Adipose tissue (tissue), 3 donors: Measurements from ENCODE around the gene NDUFA5. TPM values are rescaled to one million over a fixed set of nuclear protein-coding genes. Genes with fewer than 3 reads are reported as not detected.

Source experiments
- H3K27ac ChIP-seq: one replicate; pipeline ENCODE4 v1.5.1; 2013; ENCODE audit warnings: low read depth, low read length
- WGBS, 3 donors: extraction: QIAGEN DNeasy Blood & Tissue Kit; methylation state at CpG; one replicate each; pipeline ENCODE4 v1.1.7; 2013; 5-methylcytosine and 5-hydroxymethylcytosine counted together
- polyA plus RNA-seq, 3 donors: library from polyadenylated mRNA; stranded (reverse); fragments of 200-250 nt; gene quantifications; one replicate each; pipeline ENCODE4 v1.2.3, GENCODE V29; 2013
- donor health status: healthy with polysubstance abuse.
- donor health status: Bipolar disorder and iron deficiency.
- donor health status: healthy.

The NDUFA5 gene
- 10 to 100 TPM; 27.5 to 93.9 (median 39.6) TPM for polyA plus RNA-seq

DNA sequence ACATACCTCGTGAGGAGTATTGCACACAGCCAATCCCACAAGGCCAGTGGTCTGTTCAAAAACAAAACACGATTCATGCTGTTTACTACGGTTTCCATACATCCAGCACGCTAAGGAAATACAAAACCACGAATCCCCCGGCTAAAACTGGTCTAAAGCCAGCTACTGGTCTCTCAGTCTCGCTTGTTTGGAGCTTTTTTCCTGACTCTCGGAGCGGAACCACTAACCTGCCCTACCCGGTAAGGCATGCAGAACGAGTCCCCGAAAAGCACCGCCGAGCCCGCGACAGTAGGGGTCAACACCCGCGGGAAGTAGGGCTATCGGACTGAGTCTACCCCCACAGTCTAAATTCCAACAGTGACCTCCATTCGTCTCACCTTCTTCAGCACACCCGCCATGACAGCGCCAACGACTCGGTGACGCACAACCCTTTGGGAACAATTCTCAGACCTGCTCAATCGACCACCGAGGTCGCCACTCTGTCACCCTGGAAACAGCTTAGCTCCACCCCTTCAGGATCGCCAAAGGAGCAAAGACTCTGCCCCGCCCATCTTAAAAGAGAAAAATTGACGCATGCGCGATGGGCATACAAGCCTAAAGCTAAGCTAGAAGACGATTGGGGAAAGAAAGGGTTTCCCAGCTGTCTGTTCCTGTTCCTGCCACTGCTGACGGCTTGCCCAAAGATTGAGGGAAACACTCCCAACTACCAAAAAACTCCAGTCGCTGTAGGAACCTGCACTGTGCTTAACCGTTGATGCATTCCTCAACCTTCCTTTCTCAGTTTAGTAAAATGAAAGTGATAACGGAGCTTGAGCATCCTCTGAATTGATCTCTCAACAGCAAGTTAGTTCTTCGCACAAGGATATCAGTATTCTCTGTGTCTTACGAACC is at the start of gene NDUFA5:
NDUFA5 (minus strand) TSS at position 421 of the 891 bp plus-strand sequence; CDS start at position 398, 23 bp downstream.
- 0 to 1% (median 1%) methylated on average over 40 of the region's 40 CpGs for WGBS, 3 donors
- H3K27ac ChIP-seq, result no peak within 1 kb of the TSS

DNA sequence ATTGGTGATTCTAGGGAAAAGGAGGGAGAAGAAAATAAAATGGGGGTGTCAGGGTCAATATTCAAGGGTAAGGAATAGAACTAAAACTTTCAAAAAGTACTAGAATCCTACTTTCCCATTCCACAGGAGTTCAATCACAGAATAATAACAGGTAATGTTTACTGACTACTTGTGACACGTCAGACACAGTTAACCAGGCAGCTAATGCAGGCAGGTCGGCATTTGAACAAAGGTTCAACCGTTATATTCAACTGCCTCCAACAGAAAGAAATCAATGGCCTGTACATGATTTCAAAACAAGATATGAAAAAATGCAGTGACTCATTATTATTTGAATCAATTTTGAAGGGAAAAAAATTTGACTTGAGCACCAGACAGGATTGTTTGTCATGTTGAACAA is 47.1 kb upstream of the NDUFA5 start:
- H3K27ac ChIP-seq, result no peak overlapping the region
- 36 to 69% (median 68%) methylated on average over 3 of the region's 3 CpGs for WGBS, 3 donors

DNA sequence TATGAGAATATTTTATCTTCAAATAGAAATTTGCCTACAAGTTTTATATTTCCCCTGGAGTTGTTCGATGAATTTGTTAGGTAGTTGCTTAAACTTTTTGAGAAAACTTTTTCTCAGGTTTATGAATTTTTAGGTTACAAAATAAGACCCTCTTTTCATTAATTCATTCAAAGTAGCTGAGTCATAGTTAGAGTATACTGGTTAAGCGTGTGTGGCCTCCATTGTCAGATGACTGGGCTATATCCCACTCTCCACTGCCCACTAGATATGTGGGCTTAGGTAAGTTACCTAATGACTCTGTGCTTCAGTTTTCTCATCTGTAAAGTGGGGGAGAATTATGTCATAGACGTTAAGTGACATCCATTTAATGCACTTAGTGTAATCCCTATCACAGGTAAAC is 45.0 kb upstream of the NDUFA5 start:
- WGBS, 3 donors, result 83 to 86% (median 86%) methylated on average over 3 of the region's 3 CpGs
- no peak overlapping the region for H3K27ac ChIP-seq

DNA sequence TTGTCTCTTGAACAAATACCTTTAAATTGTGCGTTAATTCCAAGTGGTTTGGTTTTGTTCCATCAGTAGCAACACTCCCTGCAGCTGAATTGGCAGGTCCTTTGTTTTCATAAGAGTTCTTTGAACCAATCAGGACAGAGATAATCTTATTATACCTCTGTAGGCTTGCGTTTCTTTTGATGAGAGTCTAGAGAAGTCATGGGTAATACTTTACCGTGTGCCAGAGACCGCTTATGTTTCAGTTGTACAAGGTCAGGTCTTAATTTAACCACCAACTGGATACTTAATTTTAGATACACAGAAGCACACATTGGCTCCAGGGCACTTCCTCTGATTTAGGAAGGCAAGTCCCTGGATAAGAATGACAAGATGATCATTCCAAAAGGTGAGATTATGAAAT is 43.9 kb upstream of the NDUFA5 start, which contains the start of gene ASB15:
ASB15 (plus strand) TSS at position 292 of the 400 bp plus-strand sequence. CDS start 12,682 bp downstream, outside the sequence.
- WGBS, 3 donors, result 77 to 85% (median 80%) methylated on average over 4 of the region's 4 CpGs
- H3K27ac ChIP-seq, result no peak within 1 kb of the TSS

DNA sequence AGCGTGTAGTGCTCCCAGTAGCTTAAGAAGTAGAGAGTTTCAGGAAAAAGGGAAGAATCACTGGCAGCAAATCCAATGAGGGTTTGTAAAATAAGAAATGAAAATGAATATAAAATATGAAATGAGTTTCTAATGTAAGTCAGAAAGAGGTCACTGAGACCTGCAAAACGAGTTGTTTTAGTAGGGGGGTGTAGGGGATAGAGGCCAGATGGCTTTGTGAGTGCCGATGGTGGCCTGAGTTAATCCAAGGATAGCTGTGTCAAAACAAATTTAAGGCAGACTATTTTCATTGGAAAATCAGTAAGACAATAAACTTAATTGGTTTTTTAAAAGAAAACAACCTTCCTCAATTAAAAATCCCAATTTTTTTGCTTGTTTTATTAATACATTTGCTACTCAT is 43.3 kb upstream of the NDUFA5 start:
- WGBS, 3 donors, result 47 to 65% (median 54%) methylated on average over 3 of the region's 3 CpGs
- H3K27ac ChIP-seq, result no peak overlapping the region

DNA sequence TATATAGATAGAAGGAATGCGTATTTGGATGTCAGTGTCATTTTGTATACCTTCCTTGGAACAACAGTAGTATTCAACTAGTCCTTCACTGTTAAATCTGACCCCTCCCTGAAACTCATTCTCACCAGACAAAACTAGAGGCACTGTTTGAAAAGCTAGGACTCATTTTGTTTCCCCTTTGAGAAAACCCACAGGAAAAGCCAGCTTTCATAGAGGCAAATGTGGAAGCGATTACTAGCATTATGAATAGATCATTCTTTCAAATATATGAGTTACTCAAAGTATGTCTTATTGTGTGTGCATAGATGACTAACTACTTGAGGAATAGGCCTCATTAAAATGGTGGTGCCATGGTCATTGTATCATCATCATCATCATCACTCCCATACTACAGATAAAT is 42.1 kb upstream of the NDUFA5 start:
- H3K27ac ChIP-seq, result no peak overlapping the region
- WGBS, 3 donors, result 80 to 95% (median 86%) methylated on average over 2 of the region's 2 CpGs

DNA sequence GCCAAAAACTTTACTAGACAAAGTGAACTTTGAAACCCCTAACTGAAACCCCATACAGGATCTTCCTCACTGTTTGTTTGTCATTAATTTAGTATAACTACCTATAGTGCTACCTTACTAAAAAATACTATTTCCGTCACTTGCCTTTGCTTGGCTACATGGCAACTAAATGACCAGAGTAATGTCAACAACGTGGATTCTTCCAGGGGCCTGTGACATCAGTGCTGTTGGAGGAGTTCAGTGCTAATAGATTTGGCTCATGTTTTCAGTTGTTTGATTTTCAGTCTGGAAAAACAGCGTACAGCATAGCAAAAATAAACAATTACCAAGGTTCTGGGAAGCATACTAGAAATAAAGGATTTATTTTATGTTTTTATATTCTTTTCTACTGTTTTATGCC is 41.0 kb upstream of the NDUFA5 start:
- WGBS, 3 donors, result 64 to 74% (median 71%) methylated on average over 3 of the region's 3 CpGs
- no peak overlapping the region for H3K27ac ChIP-seq

DNA sequence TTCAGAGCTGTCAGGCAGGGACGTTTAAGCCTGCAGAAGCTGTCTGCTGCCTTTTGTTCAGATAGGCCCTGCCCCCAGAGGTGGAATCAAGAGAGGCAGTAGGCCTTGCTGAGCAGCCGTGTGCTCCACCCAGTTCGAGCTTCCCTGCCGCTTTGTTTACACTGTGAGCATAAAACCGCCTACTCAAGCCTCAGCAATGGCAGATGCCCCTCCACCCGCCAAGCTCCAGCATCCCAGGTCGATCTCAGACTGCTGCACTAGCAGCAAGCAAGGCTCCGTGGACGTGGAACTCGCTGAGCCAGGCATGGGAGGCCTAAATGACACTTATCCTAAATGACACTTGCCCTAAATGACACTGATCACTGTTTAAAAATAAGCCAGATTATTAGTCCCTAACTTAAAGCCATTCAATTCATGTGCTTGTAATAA is 37.2 kb upstream of the NDUFA5 start:
- no peak overlapping the region for H3K27ac ChIP-seq
- WGBS, 3 donors, result 58 to 63% (median 61%) methylated on average over 10 of the region's 10 CpGs

DNA sequence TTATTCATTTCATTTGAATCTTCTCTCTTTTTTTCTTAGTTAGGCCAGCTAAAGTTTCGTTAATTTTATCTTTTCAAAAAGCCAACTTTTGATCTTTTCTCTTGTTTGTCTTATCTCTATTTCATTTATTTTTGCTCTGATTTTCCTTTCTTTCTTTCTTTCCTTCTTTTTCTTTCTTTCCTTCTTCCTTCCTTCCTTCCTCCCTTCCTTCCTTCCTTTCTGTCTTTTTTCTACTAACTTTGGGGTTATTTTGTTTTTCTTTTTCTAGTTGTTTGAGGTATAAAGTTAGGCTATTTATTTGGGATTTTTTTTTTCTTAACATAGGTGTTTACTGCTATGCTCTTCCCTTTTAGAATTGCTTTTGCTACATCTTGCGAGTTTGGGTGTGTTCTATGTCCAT is 30.8 kb upstream of the NDUFA5 start:
- 90 to 93% (median 90%) methylated on average over 2 of the region's 2 CpGs for WGBS, 3 donors
- no peak overlapping the region for H3K27ac ChIP-seq

DNA sequence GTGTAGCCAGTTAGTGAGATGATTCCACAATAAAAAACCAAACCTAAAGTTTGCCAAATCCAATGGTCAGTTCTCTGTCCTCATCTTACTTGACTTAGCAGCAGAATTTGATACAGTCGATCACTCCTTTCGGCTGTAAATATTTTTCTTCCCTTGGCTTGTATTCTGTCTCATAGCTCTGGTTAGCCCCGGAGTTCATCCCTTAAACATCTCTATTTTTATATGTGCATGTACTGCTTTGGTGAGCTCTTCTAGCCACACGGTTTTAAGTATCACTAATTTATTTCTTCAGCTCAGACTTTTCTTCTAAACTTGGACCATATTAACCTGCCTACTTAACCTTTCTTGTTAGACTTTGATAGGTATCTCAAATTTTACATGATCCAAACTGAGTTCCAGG is 26.2 kb upstream of the NDUFA5 start:
- WGBS, 3 donors, result 82 to 89% (median 89%) methylated on average over 4 of the region's 4 CpGs
- no peak overlapping the region for H3K27ac ChIP-seq

DNA sequence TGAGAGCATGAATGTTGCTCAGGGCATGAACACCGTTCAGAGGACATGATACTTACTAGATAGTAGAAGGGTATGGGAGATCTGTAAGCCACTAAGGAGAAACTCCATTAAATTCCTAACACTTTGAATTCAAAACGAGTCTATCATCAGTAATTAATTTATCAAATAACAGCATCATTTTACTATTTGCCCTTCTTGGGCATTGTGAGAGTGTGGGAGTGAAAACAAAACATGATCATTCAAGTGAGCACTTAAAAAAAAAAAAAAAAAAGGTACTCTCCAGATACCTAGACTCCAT is 23.5 kb upstream of the NDUFA5 start:
- WGBS, 3 donors, result 15 to 31% (median 29%) methylated on average over 2 of the region's 2 CpGs
- no peak overlapping the region for H3K27ac ChIP-seq

DNA sequence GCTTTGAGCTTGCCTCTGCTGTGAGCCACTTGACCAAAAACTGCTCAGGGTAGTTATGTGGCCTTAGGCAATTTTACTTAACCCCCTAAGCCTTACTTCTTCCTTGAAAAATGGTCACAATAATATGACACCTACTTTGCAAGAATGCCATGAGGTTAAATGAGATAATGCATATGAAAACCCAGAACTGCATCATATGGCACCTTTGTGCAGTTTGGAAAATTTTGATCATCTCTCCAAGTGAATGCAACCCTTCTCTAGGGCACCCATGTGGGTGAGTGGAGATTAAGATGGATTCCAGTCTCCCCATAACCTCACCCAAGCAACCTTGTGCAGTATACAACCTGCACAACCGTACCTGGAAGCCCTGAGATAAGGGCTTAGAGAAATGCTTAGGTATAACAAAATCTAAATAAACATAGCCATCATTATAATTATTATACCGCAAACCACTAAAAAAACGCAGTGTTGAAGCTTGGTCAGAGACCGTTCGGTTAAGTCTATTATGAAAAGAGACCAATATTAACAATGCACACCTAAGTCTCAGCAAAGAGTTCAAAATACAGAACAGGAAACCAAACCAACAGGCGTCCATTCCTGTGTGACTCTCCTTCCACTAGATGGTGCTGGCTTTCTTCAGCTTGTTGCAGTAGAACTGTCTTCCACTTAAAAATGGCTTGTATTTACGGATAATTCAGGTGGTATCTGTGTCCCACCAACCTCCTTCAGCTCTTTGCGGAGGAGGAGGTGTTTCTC is 23.0 kb upstream of the NDUFA5 start:
- H3K27ac ChIP-seq, result no peak overlapping the region
- WGBS, 3 donors, result 23 to 41% (median 40%) methylated on average over 8 of the region's 8 CpGs

DNA sequence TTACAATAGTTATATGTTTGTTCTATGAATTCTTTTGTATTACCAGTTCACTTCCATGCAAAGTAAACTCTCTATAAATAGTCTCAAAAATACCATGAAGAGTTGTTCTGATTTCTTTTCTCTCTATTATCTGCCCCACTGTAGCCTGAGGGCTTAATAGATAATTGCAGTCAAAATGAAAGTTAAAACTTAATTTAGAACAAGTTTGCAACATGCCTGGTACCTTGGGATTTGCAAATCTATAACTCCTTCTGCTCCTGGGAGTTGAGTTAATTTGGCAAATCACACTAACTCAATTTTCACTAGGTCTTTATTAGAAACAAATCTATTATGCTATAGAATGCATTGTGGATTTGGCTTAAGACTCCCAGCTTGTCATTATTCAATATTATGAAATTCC is 21.8 kb upstream of the NDUFA5 start:
- H3K27ac ChIP-seq, result no peak overlapping the region

DNA sequence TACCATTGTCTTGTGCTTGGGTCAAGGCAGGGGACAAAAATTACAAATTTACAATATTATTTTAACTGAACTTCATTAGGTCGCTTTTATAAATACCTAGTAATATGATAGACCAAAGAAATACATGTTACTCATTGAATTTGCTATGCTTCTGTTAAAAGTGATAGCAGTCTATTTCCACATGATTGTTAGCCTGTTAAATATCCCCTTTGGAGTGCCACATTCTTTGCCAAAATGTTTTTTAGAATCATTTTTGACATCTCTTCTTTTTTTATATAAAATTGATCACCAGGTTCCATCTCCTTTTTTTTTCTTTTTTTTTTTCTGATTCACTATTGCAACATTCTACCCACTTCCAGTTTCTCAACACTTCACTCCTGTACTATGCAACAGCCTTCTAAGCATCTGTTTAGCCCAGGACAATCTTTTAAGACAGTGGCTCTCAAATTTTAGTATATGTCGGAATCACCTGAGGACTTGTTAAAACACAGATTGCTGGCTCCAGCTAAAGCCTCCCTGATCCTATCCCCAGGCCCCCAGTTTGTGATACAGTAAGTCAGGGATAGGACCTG is 16.4 kb upstream of the NDUFA5 start:
- WGBS, 3 donors, result 86 to 90% (median 88%) methylated on average over 2 of the region's 2 CpGs
- H3K27ac ChIP-seq, result no peak overlapping the region

DNA sequence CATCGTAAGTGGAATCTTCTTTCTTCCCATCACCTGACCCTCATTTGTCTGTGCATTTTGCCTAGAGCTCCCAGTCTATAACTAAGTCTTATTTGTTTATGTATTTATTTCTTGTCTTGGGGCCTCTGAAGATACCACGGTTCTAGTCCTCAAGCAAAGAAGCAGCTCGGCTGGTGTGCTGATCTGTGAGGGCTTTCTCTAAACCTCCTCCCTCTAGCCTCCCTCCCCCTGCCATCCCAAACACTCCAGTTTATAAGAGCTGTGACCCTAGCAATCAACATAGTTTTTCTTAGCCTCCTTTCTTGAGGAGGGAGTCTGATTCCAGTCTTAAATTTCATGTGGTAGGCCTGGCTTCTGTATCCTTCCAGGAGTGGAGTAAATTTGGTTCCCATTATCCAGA is 15.7 kb upstream of the NDUFA5 start:
- H3K27ac ChIP-seq, result no peak overlapping the region
- WGBS, 3 donors, result 79 to 88% (median 83%) methylated on average over 3 of the region's 3 CpGs

DNA sequence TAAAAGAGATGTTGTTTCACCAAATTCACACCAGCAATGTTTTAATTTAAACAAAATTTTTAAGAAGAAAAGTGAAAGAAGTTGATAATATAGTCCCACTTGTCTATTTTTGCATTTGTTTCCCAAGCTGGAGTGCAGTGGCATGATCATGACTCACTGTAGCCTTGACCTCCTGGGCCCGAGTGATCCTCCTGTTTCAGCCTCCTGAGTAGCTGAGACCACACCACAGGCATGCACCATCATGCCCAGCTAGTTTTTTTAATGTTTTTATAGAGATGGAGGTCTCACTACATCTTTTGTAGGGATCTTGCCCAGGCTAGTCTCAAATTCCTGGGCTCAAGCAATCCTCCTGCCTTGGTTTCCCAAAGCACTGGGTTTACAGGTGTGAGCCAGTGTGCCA is 14.1 kb upstream of the NDUFA5 start:
- WGBS, 3 donors, result 78 to 95% (median 91%) methylated on average over 1 of the region's 1 CpG
- H3K27ac ChIP-seq, result no peak overlapping the region

DNA sequence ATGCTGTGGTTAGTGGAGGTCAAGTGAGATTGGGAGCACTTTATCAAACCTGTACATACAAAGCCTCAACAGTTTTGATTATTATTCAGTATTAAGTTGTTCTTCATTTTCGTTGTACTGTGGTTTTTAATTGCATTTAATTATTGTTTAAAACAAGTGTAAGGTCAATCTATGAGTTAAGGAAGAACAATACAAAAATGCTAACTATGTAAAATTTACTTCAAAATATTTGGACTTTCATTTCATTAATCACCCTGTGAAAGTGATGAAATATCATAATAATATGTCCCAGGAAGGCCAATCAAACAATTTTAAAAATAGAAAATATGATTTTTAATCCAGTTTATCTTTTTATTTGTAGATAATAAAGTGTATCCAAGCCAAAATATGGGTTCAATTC is 13.6 kb upstream of the NDUFA5 start:
- H3K27ac ChIP-seq, result no peak overlapping the region

DNA sequence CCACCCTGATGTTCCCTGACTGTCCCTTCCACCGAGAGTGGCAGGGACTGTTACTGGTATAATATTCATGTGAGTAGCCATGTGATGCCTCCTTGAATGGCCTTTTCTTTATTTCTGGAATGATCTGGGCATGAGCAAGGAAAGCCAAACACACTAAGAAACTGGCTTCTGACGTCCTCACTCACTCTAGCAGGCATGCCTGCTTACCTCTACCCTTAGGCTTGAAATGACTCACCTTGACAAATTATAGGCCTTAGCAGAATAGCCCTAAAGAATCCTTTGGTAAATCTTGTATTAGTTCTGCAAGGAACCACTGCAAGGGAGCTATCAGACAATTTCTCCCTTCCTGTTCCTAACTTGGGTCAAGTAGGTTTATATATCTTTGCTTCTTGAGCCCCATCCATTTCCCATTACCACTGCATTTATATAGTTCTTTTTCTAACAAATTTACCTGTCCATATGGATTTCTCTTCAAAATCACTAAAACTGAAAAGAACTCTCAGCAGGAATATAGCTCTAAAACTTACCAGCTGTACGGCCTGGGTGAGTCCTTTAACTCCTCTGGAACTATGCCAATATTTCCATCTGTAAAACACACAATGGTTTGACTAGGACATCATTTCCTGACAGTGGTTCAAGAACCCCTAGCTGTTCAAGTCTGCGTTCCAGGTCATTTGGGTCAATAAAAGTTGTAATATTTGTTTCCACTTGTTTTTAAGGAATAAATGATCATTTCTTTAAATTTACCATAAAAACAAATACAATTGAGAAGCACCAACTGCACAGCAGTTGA is 13.0 kb upstream of the NDUFA5 start:
- H3K27ac ChIP-seq, result no peak overlapping the region

More for the DNA sequence above, 13.6 kb upstream of the NDUFA5 start:
- WGBS, 3 donors, result 56 to 63% (median 62%) methylated on average over 1 of the region's 1 CpG

More for the DNA sequence above, 13.0 kb upstream of the NDUFA5 start:
- WGBS, 3 donors, result 64 to 69% (median 68%) methylated on average over 4 of the region's 4 CpGs
